HepG2 (cell line): ENCODE data around the gene USP28. TPM values are rescaled to one million over a fixed set of nuclear protein-coding genes. Genes with fewer than 3 reads are reported as not detected.
A peak's percentile ranks its signal among the peaks of the same experiment; 100 is the strongest.

Experiments
- ATAC-seq: fragments of 200-7000 bp; cut with Tn5 transposase; 3 replicates; pipeline ENCODE4 v1.9.1; 2020; ENCODE audit warnings: mild to moderate bottlenecking, moderate library complexity
- BruUV-seq: library from RNA; stranded (reverse); fragments of 400-500 nt; replicated peaks from 2 replicates; lab custom pipeline; 2021; lab: Mats Ljungman, UMichigan
- CTCF ChIA-PET: fragments of 300-600 bp; formaldehyde crosslinking; extraction: SDS; loops from one replicate; lab custom pipeline; 2021; ENCODE audit warnings: low total read pairs, inconsistent platforms, low intra/inter-chr PET ratio; lab: Yijun Ruan, JAX
- POLR2A ChIA-PET: fragments of 350-600 bp; sonication (Branson Sonifier 250); formaldehyde crosslinking; loops from one replicate; lab custom pipeline; 2020; ENCODE audit warnings: antibody characterized with exemption, inconsistent platforms; lab: Yijun Ruan, JAX
- DNase-seq: peaks from one replicate; pipeline ENCODE4 v3.0.0-alpha.2; 2015; ENCODE audit warnings: low spot score
- FAIRE-seq: peaks from 3 replicates; lab custom pipeline; 2011; peaks lifted over from hg19 to GRCh38; lab: Jason Lieb, UNC
- H2AFZ ChIP-seq: one replicate; pipeline ENCODE4 v1.6.1; 2011; ENCODE audit warnings: low read length, inconsistent platforms
- H3K27ac ChIP-seq: fragments of 300-600 bp; 3 replicates; pipeline ENCODE4 v1.8.0; 2011; ENCODE audit warnings: mixed run types, mild to moderate bottlenecking, mixed read lengths, low read length, inconsistent platforms; ENCODE audit not compliant: insufficient read depth; ENCODE audit errors: extremely low read length
- H3K27me3 ChIP-seq, 2 experiments: fragments of 200-600 bp in 1 of 2; 2 replicates in 1 of 2; 3 replicates in 1 of 2; pipeline versions ENCODE4 v1.6.0 to v1.8.0; 2011; ENCODE audit warnings: low read length in 2 of 2, mild to moderate bottlenecking in 2 of 2, moderate library complexity in 2 of 2, inconsistent platforms in 1 of 2; ENCODE audit not compliant: insufficient read depth in 2 of 2, control insufficient read depth in 1 of 2
- H3K36me3 ChIP-seq, 2 experiments: fragments of 200-600 bp in 1 of 2; replicated peaks in 1 of 2; 2 replicates in 1 of 2; 3 replicates in 1 of 2; pipeline versions ENCODE4 v1.5.1 to v1.8.0; 2011; ENCODE audit warnings: low read length in 2 of 2, inconsistent platforms in 1 of 2; ENCODE audit not compliant: insufficient read depth in 2 of 2, control insufficient read depth in 1 of 2
- H3K4me1 ChIP-seq: 2 replicates; pipeline ENCODE4 v1.5.1; 2012; ENCODE audit warnings: low read length, inconsistent platforms; ENCODE audit not compliant: insufficient read depth
- H3K4me2 ChIP-seq: 2 replicates; pipeline ENCODE4 v1.6.0; 2011; ENCODE audit warnings: low read depth, low read length, inconsistent platforms
- H3K4me3 ChIP-seq, 3 experiments: fragments of 200-600 bp in 1 of 3; sonication (generic), shearing (Covaris generic) in 1 of 3; replicated peaks in 1 of 3; 2 replicates each; pipeline ENCODE4 v1.5.1; 2011 to 2016; ENCODE audit warnings: low read length in 3 of 3, inconsistent platforms in 2 of 3, low read depth in 2 of 3, mild to moderate bottlenecking in 2 of 3, control low read depth in 1 of 3, mixed read lengths in 1 of 3; ENCODE audit not compliant: insufficient read depth in 1 of 3
- H3K79me2 ChIP-seq: one replicate; pipeline ENCODE4 v1.6.1; 2011; ENCODE audit warnings: low read length, inconsistent platforms; ENCODE audit not compliant: insufficient read depth
- H3K9ac ChIP-seq: 2 replicates; pipeline ENCODE4 v1.6.0; 2011; ENCODE audit warnings: mild to moderate bottlenecking, low read depth, low read length, inconsistent platforms; ENCODE audit not compliant: insufficient read depth
- H3K9me3 ChIP-seq: 2 replicates; pipeline ENCODE4 v1.5.1; 2012; ENCODE audit warnings: mild to moderate bottlenecking, low read length
- H4K20me1 ChIP-seq: 2 replicates; pipeline ENCODE4 v1.6.0; 2011; ENCODE audit warnings: inconsistent platforms, mild to moderate bottlenecking, low read length, moderate library complexity; ENCODE audit not compliant: insufficient read depth
- CHD4 ChIP-seq: fragments of 200-600 bp; sonication (generic); IDR thresholded peaks from 2 replicates; pipeline ENCODE4 v1.7.0; 2017; ENCODE audit warnings: mild to moderate bottlenecking, low read length, borderline replicate concordance
- MAFK ChIP-seq, 2 experiments: IDR thresholded peaks in 1 of 2; conservative IDR thresholded peaks in 1 of 2; 2 replicates each; pipeline ENCODE4 v1.6.1; 2011; ENCODE audit warnings: improper control_type of control experiment in 2 of 2, low read length in 2 of 2
- NFE2L2 ChIP-seq: fragments of 150-350 bp; IDR thresholded peaks from 2 replicates; pipeline ENCODE4 v1.6.1; 2014; ENCODE audit warnings: low read length
- SP4 ChIP-seq: sonication (generic); formaldehyde crosslinking; IDR thresholded peaks from 2 replicates; pipeline ENCODE4 v1.8.1; 2023; ENCODE audit warnings: mild to moderate bottlenecking, missing genetic modification reagents
- ZNF24 ChIP-seq: fragments of 450-650 bp; IDR thresholded peaks from 2 replicates; pipeline ENCODE4 v1.6.1; 2017; ENCODE audit warnings: antibody characterized with exemption, mild to moderate bottlenecking
- ZNF441 ChIP-seq: sonication (generic); formaldehyde crosslinking; IDR thresholded peaks from 2 replicates; pipeline ENCODE4 v1.7.0; 2021; ENCODE audit warnings: missing genetic modification reagents, borderline replicate concordance
- ZNF83 ChIP-seq: sonication (generic); formaldehyde crosslinking; IDR thresholded peaks from 2 replicates; pipeline ENCODE4 v1.4.0; 2020; ENCODE audit warnings: missing genetic modification reagents, mild to moderate bottlenecking, borderline replicate concordance
- ZSCAN25 ChIP-seq: sonication (generic); formaldehyde crosslinking; IDR thresholded peaks from 2 replicates; pipeline ENCODE4 v1.8.0; 2022; ENCODE audit warnings: mild to moderate bottlenecking, missing genetic modification reagents
- WGBS: methylation state at CpG from one replicate; pipeline ENCODE4 v1.1.6; 2017; ENCODE audit warnings: low lambda C conversion rate; 5-methylcytosine and 5-hydroxymethylcytosine counted together
- in situ Hi-C: cut with HindIII; loops from 2 replicates; pipeline ENCODE4 v1.10.0; 2017; ENCODE audit warnings: low pct_unique_long_range_greater_than_20kb; ENCODE audit not compliant: extremely low pct_ligation_motif_present
- intact Hi-C: fragments of 100-400 bp; cut with micrococcal nuclease; formaldehyde crosslinking; loops from one replicate; pipeline ENCODE4 v1.10.0; 2022; ENCODE audit not compliant: unreplicated experiment
- polyA plus RNA-seq, 8 experiments: library from polyadenylated mRNA; depleted of rRNA in 3 of 8; stranded (reverse) in 7 of 8; unstranded in 1 of 8; fragments of >200 nt; fragmentation: Illumina TruSeq in 4 of 8; extraction: Trizol in 4 of 8; gene quantifications; 2 replicates each; pipeline versions ENCODE4 v1.2.1 to v1.2.3, GENCODE V29; 2011 to 2016; ENCODE audit warnings: low read depth in 4 of 8, missing spikeins in 1 of 8, mixed read lengths in 1 of 8; ENCODE audit not compliant: insufficient read depth in 1 of 8
- total RNA-seq, 5 experiments: library from RNA; depleted of rRNA; stranded (reverse); fragments of >200 nt; fragmentation: Illumina TruSeq; extraction: Trizol; gene quantifications; 2 replicates each; pipeline ENCODE4 v1.2.3, GENCODE V29; 2016; ENCODE audit warnings: low read depth in 1 of 5

USP28 gene
- total and polyA plus RNA-seq, 2 of the 13 experiments (the other 11 are each of a cell fraction or from before 2014, with no cell fraction given) = 29.6 to 34.3 TPM

- no peaks in the 10 kb centered on the region for H3K36me3 ChIP-seq
- H3K9me3 ChIP-seq = no peaks in the 10 kb centered on the region
- no peaks in the 10 kb centered on the region for H4K20me1 ChIP-seq
- POLR2A ChIA-PET = no interaction called here
- H2AFZ ChIP-seq = no peak overlapping the region
- CTCF ChIA-PET = no interaction called here
- no peak for TF ChIP-seq ZNF83 (CRISPR knock-in tag)
- TF ChIP-seq NFE2L2 = peak; percentile 62
- TF ChIP-seq MAFK (conservative IDR thresholded peaks at IDR 0.05 in 1 of 2, IDR thresholded peaks at IDR 0.05 in 1 of 2; ENCODE audit: low read length in 2 of 2) = peak in 1 of 2 experiments; percentile 12; a peak in 1 of 4 replicates
- no peak for TF ChIP-seq CHD4
- TF ChIP-seq, all 625 proteins: peak for 2
- DNase-seq (no peak), ATAC-seq (no peak), FAIRE-seq (no peak)
- H3K27me3 ChIP-seq = no peaks in the 10 kb centered on the region; a peak in 1 of 5 replicates
- no peak overlapping the region for H3K4me3 ChIP-seq
- no peak overlapping the region for H3K9ac ChIP-seq
- H3K4me2 ChIP-seq = no peak overlapping the region
- H3K79me2 ChIP-seq = no peaks in the 10 kb centered on the region
- intact Hi-C loops = no loop called here
- no peak overlapping the region for H3K27ac ChIP-seq
- in situ Hi-C loops = no loop called here
- BruUV-seq = no TSS peak
- peaks cover 11% of the 10 kb centered on the region for H3K4me1 ChIP-seq
Observed at GRCh38 chr11:113888848-113889247, 13.5 kb upstream of the USP28 start.

- H3K4me1 ChIP-seq = peaks cover 11% of the 10 kb centered on the region
- no peaks in the 10 kb centered on the region for H3K36me3 ChIP-seq
- no peaks in the 10 kb centered on the region; a peak in 1 of 5 replicates for H3K27me3 ChIP-seq
- no peak overlapping the region for H3K4me3 ChIP-seq
- in situ Hi-C loops = no loop called here
- FAIRE-seq (no peak), DNase-seq (no peak), ATAC-seq (no peak)
- no peak overlapping the region for H3K4me2 ChIP-seq
- H3K9ac ChIP-seq = no peak overlapping the region
- no peaks in the 10 kb centered on the region for H3K79me2 ChIP-seq
- intact Hi-C loops = no loop called here
- WGBS = 25% methylated on average over 6 of the region's 6 CpGs
- H3K9me3 ChIP-seq = no peaks in the 10 kb centered on the region
- ChIA-PET POLR2A (no interaction called here), CTCF (no interaction called here)
- H2AFZ ChIP-seq = no peak overlapping the region
- no peaks in the 10 kb centered on the region for H4K20me1 ChIP-seq
- H3K27ac ChIP-seq = no peak overlapping the region
- TF ChIP-seq ZSCAN25 (CRISPR knock-in tag) (no peak), SP4 (CRISPR knock-in tag) (no peak), ZNF441 (CRISPR knock-in tag) (no peak), ZNF24 (no peak)
- no TSS peak for BruUV-seq
Observed at GRCh38 chr11:113885897-113886296, 10.5 kb upstream of the USP28 start.
